Fibroblast of villous mesenchyme (primary cell): Measurements from ENCODE around the gene NRP2. TPM values are rescaled to one million over a fixed set of nuclear protein-coding genes. Genes with fewer than 3 reads are reported as not detected.

Experiments
- DNase-seq: peaks from one replicate; pipeline ENCODE4 v3.0.0-alpha.2; 2010; ENCODE audit warnings: low read depth
- H3K4me3 ChIP-seq: 2 replicates; pipeline ENCODE4 v1.5.1; 2011; ENCODE audit warnings: low read depth, mild to moderate bottlenecking, low read length
- CTCF ChIP-seq: IDR thresholded peaks from 2 replicates; pipeline ENCODE4 v1.5.1; 2012; ENCODE audit warnings: low read depth, mild to moderate bottlenecking, low read length; ENCODE audit not compliant: insufficient read depth
- total RNA-seq: library from RNA; depleted of rRNA; stranded (reverse); fragments of >200 nt; gene quantifications from 2 replicates; pipeline ENCODE4 v1.2.3, GENCODE V29; 2012

NRP2 gene
- total RNA-seq, 1 donor = 117 TPM

GRCh38 chr2:205686056-205686782, 3.9 kb downstream of the NRP2 start:
- DNase-seq = peak; percentile 45
- no peak for TF ChIP-seq CTCF

GRCh38 chr2:205686783-205687640, 4.7 kb downstream of the NRP2 start:
- peak overlapping the region; percentile 71 for H3K4me3 ChIP-seq
- peak; percentile 62 for DNase-seq

More at GRCh38 chr2:205686056-205686782, 3.9 kb downstream of the NRP2 start:
- H3K4me3 ChIP-seq = peak overlapping the region; percentile 71

GRCh38 chr2:205687641-205687956, 5.3 kb downstream of the NRP2 start:
- no peak overlapping the region for H3K4me3 ChIP-seq
- DNase-seq = no peak
- no peak for TF ChIP-seq CTCF

More at GRCh38 chr2:205686783-205687640, 4.7 kb downstream of the NRP2 start:
- TF ChIP-seq CTCF = peak; percentile 42

- no peak for TF ChIP-seq CTCF
- DNase-seq = peak; percentile 56
- no peak overlapping the region for H3K4me3 ChIP-seq
Measured at GRCh38 chr2:205688417-205689200, 6.3 kb downstream of the NRP2 start.

GRCh38 chr2:205689820-205690219, 7.5 kb downstream of the NRP2 start:
- no peak for TF ChIP-seq CTCF
- no peak overlapping the region for H3K4me3 ChIP-seq
- DNase-seq = no peak

- no peak for TF ChIP-seq CTCF
- no peak overlapping the region for H3K4me3 ChIP-seq
- peak; percentile 89 for DNase-seq
Measured at GRCh38 chr2:205692104-205692503, 9.8 kb downstream of the NRP2 start.
